ENCODE measurements around the gene HIGD2A. TPM values are rescaled to one million over a fixed set of nuclear protein-coding genes. Genes with fewer than 3 reads are reported as not detected.

The HIGD2A gene
- total and polyA plus RNA-seq, 2 donors (not counting 3 experiments of a cell fraction or from before 2014, with no cell fraction given) = 96.2 to 210 TPM

DNA sequence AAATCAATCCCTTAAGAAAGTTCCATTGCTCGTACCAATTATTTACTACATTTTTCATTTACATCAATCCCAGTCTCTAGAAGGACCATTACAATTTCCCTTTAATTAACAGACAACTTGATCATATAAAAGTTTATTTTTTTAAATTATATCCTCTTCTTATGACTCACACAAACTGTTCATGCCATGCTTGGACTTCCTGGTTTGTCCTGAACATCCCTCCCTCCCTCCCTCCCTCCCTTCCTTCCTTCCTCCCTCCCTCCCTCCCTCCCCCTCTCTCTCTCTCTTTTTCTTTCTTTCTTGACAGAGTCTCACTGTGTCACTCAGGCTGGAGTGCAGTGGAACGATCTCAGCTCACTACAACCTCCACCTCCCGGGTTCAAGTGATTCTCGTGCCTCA lies 39.4 kb downstream of the HIGD2A start:
- TF ChIP-seq FOS (IDR thresholded peaks at IDR 0.05; ENCODE audit: borderline replicate concordance, insufficient read depth, low read length) = peak; percentile 16
- no peak for TF ChIP-seq EZH2 (IDR thresholded peaks at IDR 0.05; ENCODE audit: borderline replicate concordance, low read depth, low read length, severe bottlenecking)
- TF ChIP-seq, protein P1, sequence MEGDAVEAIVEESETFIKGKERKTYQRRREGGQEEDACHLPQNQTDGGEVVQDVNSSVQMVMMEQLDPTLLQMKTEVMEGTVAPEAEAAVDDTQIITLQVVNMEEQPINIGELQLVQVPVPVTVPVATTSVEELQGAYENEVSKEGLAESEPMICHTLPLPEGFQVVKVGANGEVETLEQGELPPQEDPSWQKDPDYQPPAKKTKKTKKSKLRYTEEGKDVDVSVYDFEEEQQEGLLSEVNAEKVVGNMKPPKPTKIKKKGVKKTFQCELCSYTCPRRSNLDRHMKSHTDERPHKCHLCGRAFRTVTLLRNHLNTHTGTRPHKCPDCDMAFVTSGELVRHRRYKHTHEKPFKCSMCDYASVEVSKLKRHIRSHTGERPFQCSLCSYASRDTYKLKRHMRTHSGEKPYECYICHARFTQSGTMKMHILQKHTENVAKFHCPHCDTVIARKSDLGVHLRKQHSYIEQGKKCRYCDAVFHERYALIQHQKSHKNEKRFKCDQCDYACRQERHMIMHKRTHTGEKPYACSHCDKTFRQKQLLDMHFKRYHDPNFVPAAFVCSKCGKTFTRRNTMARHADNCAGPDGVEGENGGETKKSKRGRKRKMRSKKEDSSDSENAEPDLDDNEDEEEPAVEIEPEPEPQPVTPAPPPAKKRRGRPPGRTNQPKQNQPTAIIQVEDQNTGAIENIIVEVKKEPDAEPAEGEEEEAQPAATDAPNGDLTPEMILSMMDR (IDR thresholded peaks at IDR 0.05; ENCODE audit: extremely low read depth in 1 of 2, insufficient read depth in 1 of 2, low read depth in 1 of 2, low read length in 2 of 2) = no peak
- H3K79me2 ChIP-seq (ENCODE audit: control insufficient read depth, insufficient read depth, low read length) = no peaks in the 10 kb centered on the region
- FAIRE-seq (no peak), DNase-seq (ENCODE audit: low read depth, low spot score) (peak; percentile 42)
- H3K4me2 ChIP-seq (ENCODE audit: insufficient read depth, low read length) = peak overlapping the region; percentile 51
- no peak overlapping the region for H2AFZ ChIP-seq (ENCODE audit: low read depth, low read length)
- intact Hi-C loops (cut with micrococcal nuclease) = no loop called here
- no TSS peak for BruUV-seq (replicated peaks)
- H4K20me1 ChIP-seq (replicated peaks; ENCODE audit: control insufficient read depth, extremely low read depth, insufficient read depth, low read length) = no peaks in the 10 kb centered on the region
- POLR2A ChIA-PET = no interaction called here
- no peak overlapping the region for H3K4me3 ChIP-seq (replicated peaks in 1 of 3; ENCODE audit: insufficient read depth in 1 of 3, low read depth in 1 of 3, low read length in 3 of 3)
- peaks cover 14% of the 10 kb centered on the region for H3K4me1 ChIP-seq (ENCODE audit: control insufficient read depth, extremely low read depth, insufficient read depth, low read length)
- no peaks in the 10 kb centered on the region for H3K36me3 ChIP-seq (ENCODE audit: control insufficient read depth in 2 of 2, extremely low read depth in 1 of 2, insufficient read depth in 2 of 2, low read length in 2 of 2)
- CTCF ChIA-PET = interaction anchor here (1.0 kb wide), 1 partner anchor 15 kb away, joined by 3 read pairs; no protein-coding TSS in a partner anchor
- H3K27me3 ChIP-seq (ENCODE audit: control insufficient read depth in 2 of 2, insufficient read depth in 2 of 2, low read length in 2 of 2) = no peaks in the 10 kb centered on the region
- peak overlapping the region; percentile 16 for H3K9ac ChIP-seq (replicated peaks; ENCODE audit: extremely low read depth, insufficient read depth, low read length)
- H3K27ac ChIP-seq (ENCODE audit: insufficient read depth, low read depth, low read length) = peak overlapping the region; percentile 34
- dilution Hi-C loops (cut with MboI; ENCODE audit: extremely low pct_ligation_motif_present, low sequenced_read_pairs) = no loop called here
- no peaks in the 10 kb centered on the region for H3K9me1 ChIP-seq (replicated peaks; ENCODE audit: control insufficient read depth, extremely low read depth, insufficient read depth, low read length)
- no peaks in the 10 kb centered on the region for H3K9me3 ChIP-seq (replicated peaks; ENCODE audit: control insufficient read depth, insufficient read depth, low read length)

DNA sequence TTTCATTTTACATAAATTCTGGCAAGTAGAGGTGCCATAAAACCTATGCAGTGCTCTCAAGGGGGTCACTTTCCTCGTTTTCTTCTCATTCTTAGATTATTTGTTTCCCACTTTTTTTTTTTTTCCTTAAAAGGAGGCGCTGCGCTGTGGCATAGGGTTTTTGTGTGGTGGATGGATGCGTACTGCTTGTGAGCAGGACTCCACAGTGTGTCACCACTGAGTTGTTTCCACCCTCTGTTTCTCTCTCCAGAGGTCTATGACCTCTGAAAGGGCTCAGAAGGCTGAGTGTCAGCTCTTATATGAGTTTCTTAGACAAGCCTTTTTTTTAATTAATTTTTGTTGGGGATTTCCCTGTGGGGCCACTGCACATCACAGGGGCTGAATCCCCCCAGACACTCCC lies 41.4 kb downstream of the HIGD2A start:
- Histone ChIP-seq H3K4me3 (replicated peaks in 1 of 3; ENCODE audit: insufficient read depth in 1 of 3, low read depth in 1 of 3, low read length in 3 of 3) (no peak overlapping the region), H3K27ac (ENCODE audit: insufficient read depth, low read depth, low read length) (no peak overlapping the region), H3K9me3 (replicated peaks; ENCODE audit: control insufficient read depth, insufficient read depth, low read length) (no peaks in the 10 kb centered on the region), H3K9me1 (replicated peaks; ENCODE audit: control insufficient read depth, extremely low read depth, insufficient read depth, low read length) (no peaks in the 10 kb centered on the region), H3K9ac (replicated peaks; ENCODE audit: extremely low read depth, insufficient read depth, low read length) (no peak overlapping the region), H3K4me1 (ENCODE audit: control insufficient read depth, extremely low read depth, insufficient read depth, low read length) (peaks cover 11% of the 10 kb centered on the region), H3K4me2 (ENCODE audit: insufficient read depth, low read length) (no peak overlapping the region), H3K79me2 (ENCODE audit: control insufficient read depth, insufficient read depth, low read length) (no peaks in the 10 kb centered on the region), H3K36me3 (ENCODE audit: control insufficient read depth in 2 of 2, extremely low read depth in 1 of 2, insufficient read depth in 2 of 2, low read length in 2 of 2) (no peaks in the 10 kb centered on the region), H3K27me3 (ENCODE audit: control insufficient read depth in 2 of 2, insufficient read depth in 2 of 2, low read length in 2 of 2) (no peaks in the 10 kb centered on the region), H4K20me1 (replicated peaks; ENCODE audit: control insufficient read depth, extremely low read depth, insufficient read depth, low read length) (no peaks in the 10 kb centered on the region), H2AFZ (ENCODE audit: low read depth, low read length) (no peak overlapping the region)
- intact Hi-C loops (cut with micrococcal nuclease) = no loop called here
- DNase-seq (ENCODE audit: low read depth, low spot score) (no peak), FAIRE-seq (no peak)
- TF ChIP-seq POLR2A (IDR thresholded peaks at IDR 0.05; ENCODE audit: low read depth, low read length) (no peak), MAX (IDR thresholded peaks at IDR 0.05; ENCODE audit: insufficient read depth, insufficient read length) (no peak), JUN (IDR thresholded peaks at IDR 0.05; ENCODE audit: borderline replicate concordance, insufficient read depth, insufficient read length, low read depth) (no peak), POLR2AphosphoS5 (IDR thresholded peaks at IDR 0.05; ENCODE audit: insufficient read depth, low read depth, low read length) (no peak), GATA2 (IDR thresholded peaks at IDR 0.05; ENCODE audit: insufficient read depth, insufficient read length, low read depth, low read length) (no peak), EZH2 (IDR thresholded peaks at IDR 0.05; ENCODE audit: borderline replicate concordance, low read depth, low read length, severe bottlenecking) (no peak), MYC (IDR thresholded peaks at IDR 0.05; ENCODE audit: low read depth, low read length) (no peak), FOS (IDR thresholded peaks at IDR 0.05; ENCODE audit: borderline replicate concordance, insufficient read depth, low read length) (no peak)
- TF ChIP-seq, protein P1 (IDR thresholded peaks at IDR 0.05; ENCODE audit: extremely low read depth in 1 of 2, insufficient read depth in 1 of 2, low read depth in 1 of 2, low read length in 2 of 2) = no peak
- POLR2A ChIA-PET = interaction anchor here (1.0 kb wide), 1 partner anchor 18 kb away, joined by 3 read pairs; no protein-coding TSS in a partner anchor
- dilution Hi-C loops (cut with MboI; ENCODE audit: extremely low pct_ligation_motif_present, low sequenced_read_pairs) = no loop called here
- CTCF ChIA-PET = interaction anchor here (1.0 to 2.2 kb wide), 2 partner anchors 12 to 18 kb away, joined by 3 to 11 read pairs; partner anchors contain the start of gene FAF2
- no TSS peak for BruUV-seq (replicated peaks)
